H1 (cell line): ENCODE measurements around the gene NDC1. TPM values are rescaled to one million over a fixed set of nuclear protein-coding genes. Genes with fewer than 3 reads are reported as not detected.

Experiments
- CTCF ChIA-PET: fragments of 300-600 bp; sonication (Branson Sonifier 250); formaldehyde crosslinking; loops from one replicate; lab custom pipeline; 2021; ENCODE audit not compliant: partially characterized antibody; lab: Charles Lee
- POLR2A ChIA-PET: fragments of 300-600 bp; sonication (Branson Sonifier 250); formaldehyde crosslinking; loops from one replicate; lab custom pipeline; 2021; ENCODE audit warnings: inconsistent platforms; ENCODE audit not compliant: partially characterized antibody; lab: Charles Lee
- DNase-seq, 2 experiments: peaks; one replicate each; pipeline versions ENCODE4 v3.0.0 to v3.0.0-alpha.2; 2010 to 2022; ENCODE audit warnings: low spot score in 2 of 2, low read depth in 1 of 2, mixed read lengths in 1 of 2
- FAIRE-seq: peaks from 2 replicates; lab custom pipeline; 2011; peaks lifted over from hg19 to GRCh38; lab: Jason Lieb, UNC
- H2AFZ ChIP-seq: 2 replicates; pipeline ENCODE4 v1.8.1; 2012; ENCODE audit warnings: low read length, inconsistent platforms
- H2AK5ac ChIP-seq: 2 replicates; pipeline ENCODE4 v1.6.1; 2013; ENCODE audit warnings: low read depth, low read length
- H2BK120ac ChIP-seq: replicated peaks from 2 replicates; pipeline ENCODE3; 2013; ENCODE audit warnings: low read depth, low read length, inconsistent platforms
- H2BK12ac ChIP-seq: 2 replicates; pipeline ENCODE4 v1.6.1; 2013; ENCODE audit warnings: low read depth, low read length
- H2BK15ac ChIP-seq: 2 replicates; pipeline ENCODE4 v1.6.1; 2013; ENCODE audit warnings: low read length
- H2BK20ac ChIP-seq: 2 replicates; pipeline ENCODE4 v1.6.1; 2013; ENCODE audit warnings: low read length
- H2BK5ac ChIP-seq: 2 replicates; pipeline ENCODE4 v1.6.1; 2013; ENCODE audit warnings: low read depth, low read length
- H3K14ac ChIP-seq: 2 replicates; pipeline ENCODE4 v1.6.1; 2013; ENCODE audit warnings: inconsistent platforms; ENCODE audit not compliant: insufficient read length
- H3K18ac ChIP-seq: 2 replicates; pipeline ENCODE4 v1.6.1; 2013; ENCODE audit warnings: low read length; ENCODE audit errors: extremely low read depth
- H3K23ac ChIP-seq: 2 replicates; pipeline ENCODE4 v1.6.1; 2013; ENCODE audit warnings: inconsistent platforms; ENCODE audit not compliant: insufficient read length
- H3K23me2 ChIP-seq: 2 replicates; pipeline ENCODE4 v1.6.1; 2013; ENCODE audit warnings: low read depth, low read length
- H3K27ac ChIP-seq: 2 replicates; pipeline ENCODE4 v1.6.1; 2011; ENCODE audit warnings: low read depth, low read length, inconsistent platforms
- H3K27me3 ChIP-seq, 4 experiments: replicated peaks in 1 of 4; 1 replicate in 1 of 4; 2 replicates in 3 of 4; pipeline versions ENCODE4 v1.6.1 to v1.8.1; 2011 to 2013; ENCODE audit warnings: low read length in 3 of 4, mild to moderate bottlenecking in 3 of 4, inconsistent platforms in 2 of 4, mixed read lengths in 2 of 4, moderate library complexity in 1 of 4; ENCODE audit not compliant: control insufficient read depth in 3 of 4, insufficient read depth in 3 of 4; ENCODE audit errors: extremely low read depth in 1 of 4
- H3K36me3 ChIP-seq, 4 experiments: 2 replicates each; pipeline versions ENCODE4 v1.6.1 to v1.8.1; 2011 to 2013; ENCODE audit warnings: mild to moderate bottlenecking in 4 of 4, low read length in 3 of 4, moderate library complexity in 2 of 4, control low read depth in 1 of 4, inconsistent platforms in 1 of 4; ENCODE audit not compliant: insufficient read depth in 4 of 4, control insufficient read depth in 2 of 4
- H3K4ac ChIP-seq: replicated peaks from 2 replicates; pipeline ENCODE3; 2013; ENCODE audit warnings: low read length, low read depth, mixed read lengths, inconsistent platforms; ENCODE audit not compliant: insufficient read length
- H3K4me1 ChIP-seq, 4 experiments: replicated peaks in 1 of 4; 1 replicate in 1 of 4; 2 replicates in 3 of 4; pipeline versions ENCODE4 v1.6.1 to v1.8.1; 2011 to 2013; ENCODE audit warnings: low read length in 3 of 4, inconsistent platforms in 2 of 4, mixed read lengths in 1 of 4; ENCODE audit not compliant: insufficient read depth in 4 of 4, control insufficient read depth in 3 of 4
- H3K4me2 ChIP-seq, 2 experiments: 2 replicates each; pipeline versions ENCODE4 v1.6.1 to v1.8.1; 2011 to 2013; ENCODE audit warnings: low read depth in 2 of 2, low read length in 2 of 2, control low read depth in 1 of 2, inconsistent platforms in 1 of 2, mild to moderate bottlenecking in 1 of 2; ENCODE audit not compliant: insufficient read depth in 1 of 2
- H3K4me3 ChIP-seq, 4 experiments: fragments of 200-600, 300-600 bp in 1 of 4; sonication (generic), shearing (Covaris generic), sonication (Bioruptor Twin) in 1 of 4; 2 replicates each; pipeline versions ENCODE4 v1.5.1 to v1.8.1; 2011 to 2016; ENCODE audit warnings: low read length in 4 of 4, low read depth in 3 of 4, control low read depth in 2 of 4, inconsistent platforms in 2 of 4, mild to moderate bottlenecking in 2 of 4, mixed read lengths in 1 of 4, moderate library complexity in 1 of 4; ENCODE audit not compliant: insufficient read depth in 2 of 4; ENCODE audit errors: extremely low read depth in 1 of 4
- H3K56ac ChIP-seq: replicated peaks from 2 replicates; pipeline ENCODE3; 2013; ENCODE audit warnings: low read depth, mild to moderate bottlenecking, mixed read lengths, low read length, inconsistent platforms; ENCODE audit not compliant: insufficient read length
- H3K79me1 ChIP-seq: 2 replicates; pipeline ENCODE4 v1.6.1; 2013; ENCODE audit warnings: low read depth, low read length, control low read depth
- H3K79me2 ChIP-seq, 2 experiments: 2 replicates each; pipeline versions ENCODE4 v1.6.1 to v1.8.1; 2012 to 2013; ENCODE audit warnings: low read length in 2 of 2, mild to moderate bottlenecking in 2 of 2, inconsistent platforms in 1 of 2; ENCODE audit not compliant: insufficient read depth in 2 of 2, control insufficient read depth in 1 of 2
- H3K9ac ChIP-seq, 4 experiments: replicated peaks in 1 of 4; 1 replicate in 1 of 4; 2 replicates in 3 of 4; pipeline versions ENCODE4 v1.6.1 to v1.8.1; 2011 to 2013; ENCODE audit warnings: low read depth in 3 of 4, low read length in 3 of 4, control low read depth in 2 of 4, mild to moderate bottlenecking in 2 of 4, moderate library complexity in 2 of 4, inconsistent platforms in 1 of 4; ENCODE audit errors: extremely low read depth in 1 of 4
- H3K9me3 ChIP-seq, 2 experiments: 2 replicates each; pipeline versions ENCODE4 v1.6.1 to v1.8.1; 2012 to 2013; ENCODE audit warnings: mild to moderate bottlenecking in 2 of 2, moderate library complexity in 2 of 2, control low read depth in 1 of 2, inconsistent platforms in 1 of 2, low read depth in 1 of 2, low read length in 1 of 2, mixed read lengths in 1 of 2; ENCODE audit not compliant: insufficient read depth in 2 of 2
- H4K20me1 ChIP-seq, 2 experiments: replicated peaks in 1 of 2; 2 replicates each; pipeline versions ENCODE3 to v1.8.1; 2011 to 2013; ENCODE audit warnings: inconsistent platforms in 2 of 2, low read length in 2 of 2, mild to moderate bottlenecking in 1 of 2; ENCODE audit not compliant: insufficient read depth in 2 of 2, control insufficient read depth in 1 of 2
- H4K5ac ChIP-seq: 2 replicates; pipeline ENCODE4 v1.6.1; 2013; ENCODE audit warnings: low read length, low read depth, mixed read lengths, inconsistent platforms; ENCODE audit not compliant: insufficient read length
- H4K8ac ChIP-seq: 2 replicates; pipeline ENCODE4 v1.8.0; 2013; ENCODE audit warnings: mild to moderate bottlenecking, moderate library complexity, low read length, inconsistent platforms; ENCODE audit not compliant: insufficient read depth; ENCODE audit errors: extremely low read depth
- H4K91ac ChIP-seq: replicated peaks from 2 replicates; pipeline ENCODE3; 2013; ENCODE audit warnings: low read length, mixed read lengths, inconsistent platforms; ENCODE audit not compliant: insufficient read length
- ATF3 ChIP-seq: IDR thresholded peaks from 2 replicates; pipeline ENCODE4 v1.6.1; 2011; ENCODE audit warnings: low read depth, mild to moderate bottlenecking, low read length; ENCODE audit not compliant: insufficient read depth
- FOSL1 ChIP-seq: IDR thresholded peaks from 2 replicates; pipeline ENCODE4 v1.6.1; 2011; ENCODE audit warnings: mild to moderate bottlenecking, low read depth, low read length, moderate library complexity; ENCODE audit not compliant: insufficient read depth
- KDM4A ChIP-seq: IDR thresholded peaks from one replicate; pipeline ENCODE4 v1.7.1; 2012; ENCODE audit warnings: low read depth, mild to moderate bottlenecking, moderate library complexity, low read length, inconsistent platforms; ENCODE audit not compliant: severe bottlenecking
- SIRT6 ChIP-seq: IDR thresholded peaks from one replicate; pipeline ENCODE4 v1.7.1; 2012; ENCODE audit warnings: low read length, inconsistent platforms
- WGBS, 2 experiments: shearing (Covaris generic) in 1 of 2; methylation state at CpG; one replicate each; pipeline versions ENCODE4 v1.1.6 to v1.1.7; 2013 to 2015; ENCODE audit warnings: low lambda C conversion rate in 2 of 2, mixed read lengths in 2 of 2, inconsistent platforms in 1 of 2, low coverage in 1 of 2, missing lambda C conversion rate in 1 of 2; ENCODE audit not compliant: insufficient replicate concordance in 2 of 2, insufficient coverage in 1 of 2, insufficient read length in 1 of 2; ENCODE audit errors: extremely low coverage in 1 of 2, missing lambda C conversion rate in 1 of 2; 5-methylcytosine and 5-hydroxymethylcytosine counted together
- polyA plus RNA-seq, 7 experiments: library from polyadenylated mRNA; depleted of rRNA in 3 of 7; stranded (reverse) in 5 of 7; unstranded in 2 of 7; fragments of >200 nt in 5 of 7; fragments of 200-250 nt in 2 of 7; gene quantifications; 1 replicate in 5 of 7; 2 replicates in 1 of 7; 4 replicates in 1 of 7; pipeline versions ENCODE4 v1.2.1 to v1.2.3, GENCODE V29; 2011 to 2013; ENCODE audit warnings: missing spikeins in 2 of 7, mixed read lengths in 2 of 7
- total RNA-seq: library from RNA; stranded (reverse); fragmentation: NEBNext Ultra II Directional; extraction: Animal tissue kit (Norgen Biotek cat#: 25700); gene quantifications from 2 replicates; pipeline ENCODE4 v1.2.1, GENCODE V29; 2021

Gene NDC1
- total and polyA plus RNA-seq, 2 of the 8 experiments (the other 6 are each of a cell fraction or from before 2014, with no cell fraction given) = 62.9 to 66.1 TPM

GRCh38 chr1:53777272-53777671 is 60.8 kb downstream of the NDC1 start:
- peaks cover 1 to 19% (median 9%) of the 10 kb centered on the region in 4 experiments; a peak in 7 of 8 replicates for H3K36me3 ChIP-seq
- H3K14ac ChIP-seq = no peak overlapping the region
- no peaks in the 10 kb centered on the region for H3K23me2 ChIP-seq
- no peak overlapping the region for H2BK20ac ChIP-seq
- H2AFZ ChIP-seq = no peak overlapping the region
- H3K4ac ChIP-seq = no peak overlapping the region
- H3K9me3 ChIP-seq = no peaks in the 10 kb centered on the region
- no peaks in the 10 kb centered on the region for H3K79me2 ChIP-seq
- no peak overlapping the region for H3K27ac ChIP-seq
- no peaks in the 10 kb centered on the region for H3K4me1 ChIP-seq
- WGBS, 2 experiments = 90% methylated on average over 1 of the region's 1 CpG; no CpG with 5 or more reads in 1 of the 2 experiments
- POLR2A ChIA-PET = interaction anchor here (1.4 kb wide), 1 partner anchor 11 kb away, joined by 3 read pairs; no protein-coding TSS in a partner anchor
- no peaks in the 10 kb centered on the region for H3K27me3 ChIP-seq
- no peak for TF ChIP-seq FOSL1
- no peak for TF ChIP-seq KDM4A
- TF ChIP-seq ATF3 = no peak
- no peak for TF ChIP-seq SIRT6
- H4K8ac ChIP-seq = no peak overlapping the region
- DNase-seq (no peak), FAIRE-seq (no peak)
- CTCF ChIA-PET = no interaction called here
- H4K5ac ChIP-seq = no peak overlapping the region
- H3K4me2 ChIP-seq = no peak overlapping the region
- no peak overlapping the region for H2BK120ac ChIP-seq
- no peak overlapping the region for H3K9ac ChIP-seq
- no peak overlapping the region for H4K91ac ChIP-seq
- H3K79me1 ChIP-seq = no peaks in the 10 kb centered on the region
- H2BK15ac ChIP-seq = no peak overlapping the region
- no peak overlapping the region for H2AK5ac ChIP-seq
- no peak overlapping the region for H3K18ac ChIP-seq
- H3K23ac ChIP-seq = no peak overlapping the region
- peaks cover 0 to 1% of the 10 kb centered on the region in 2 experiments for H4K20me1 ChIP-seq
- no peak overlapping the region for H2BK5ac ChIP-seq
- H2BK12ac ChIP-seq = no peak overlapping the region
- no peak overlapping the region for H3K56ac ChIP-seq
- no peak overlapping the region for H3K4me3 ChIP-seq
